Left ventricle myocardium inferior (tissue), 1 donor: ENCODE results near the gene PSMD7. TPM values are rescaled to one million over a fixed set of nuclear protein-coding genes. Genes with fewer than 3 reads are reported as not detected.

Experiments
- DNase-seq: peaks from one replicate; pipeline ENCODE4 v3.0.0-alpha.2; 2020
- H3K27ac ChIP-seq: fragments of 200-600 bp; replicated peaks from 2 replicates; pipeline ENCODE4 v1.8.0; 2021
- H3K27me3 ChIP-seq: fragments of 200-600 bp; 2 replicates; pipeline ENCODE4 v1.8.0; 2021; ENCODE audit warnings: low read depth
- H3K36me3 ChIP-seq: fragments of 200-600 bp; 2 replicates; pipeline ENCODE4 v1.8.0; 2021
- H3K4me1 ChIP-seq: fragments of 200-600 bp; 2 replicates; pipeline ENCODE4 v1.8.0; 2021
- H3K4me3 ChIP-seq: fragments of 200-600 bp; 2 replicates; pipeline ENCODE4 v1.8.0; 2021; ENCODE audit warnings: mild to moderate bottlenecking, moderate library complexity
- H3K9me3 ChIP-seq: fragments of 200-600 bp; replicated peaks from 2 replicates; pipeline ENCODE4 v1.8.0; 2021
- CTCF ChIP-seq: fragments of 200-600 bp; IDR thresholded peaks from 2 replicates; pipeline ENCODE4 v1.8.0; 2021; ENCODE audit warnings: antibody characterized with exemption, mild to moderate bottlenecking, borderline replicate concordance
- intact Hi-C: fragments of 100-400 bp; cut with micrococcal nuclease; formaldehyde crosslinking; loops from one replicate; pipeline ENCODE4 v1.11.0; 2022
- long read RNA-seq: library from polyadenylated mRNA; unstranded; transcript quantifications from one replicate; pipeline ENCODE4 v2.0.0, GENCODE V29; 2021
- total RNA-seq: library from RNA; stranded (reverse); fragmentation: NEBNext Ultra II Directional; extraction: Animal tissue kit (Norgen Biotek cat#: 25700); gene quantifications from one replicate; pipeline ENCODE4 v1.2.1, GENCODE V29; 2021
- donor health status: DM: no; HTN: yes; CAD: no; lungs with severe emphysema.

PSMD7 gene
- 123 TPM for total RNA-seq
- long read RNA-seq, transcript PSMD7-201 (7 exons, 1,670 nt), result major isoform, 130 of 135 reads
- long read RNA-seq, partial matches to known transcripts, result 2 of 135 reads
- long read RNA-seq, other reads (novel, unspliced or antisense), result 2 of 135 reads

DNA sequence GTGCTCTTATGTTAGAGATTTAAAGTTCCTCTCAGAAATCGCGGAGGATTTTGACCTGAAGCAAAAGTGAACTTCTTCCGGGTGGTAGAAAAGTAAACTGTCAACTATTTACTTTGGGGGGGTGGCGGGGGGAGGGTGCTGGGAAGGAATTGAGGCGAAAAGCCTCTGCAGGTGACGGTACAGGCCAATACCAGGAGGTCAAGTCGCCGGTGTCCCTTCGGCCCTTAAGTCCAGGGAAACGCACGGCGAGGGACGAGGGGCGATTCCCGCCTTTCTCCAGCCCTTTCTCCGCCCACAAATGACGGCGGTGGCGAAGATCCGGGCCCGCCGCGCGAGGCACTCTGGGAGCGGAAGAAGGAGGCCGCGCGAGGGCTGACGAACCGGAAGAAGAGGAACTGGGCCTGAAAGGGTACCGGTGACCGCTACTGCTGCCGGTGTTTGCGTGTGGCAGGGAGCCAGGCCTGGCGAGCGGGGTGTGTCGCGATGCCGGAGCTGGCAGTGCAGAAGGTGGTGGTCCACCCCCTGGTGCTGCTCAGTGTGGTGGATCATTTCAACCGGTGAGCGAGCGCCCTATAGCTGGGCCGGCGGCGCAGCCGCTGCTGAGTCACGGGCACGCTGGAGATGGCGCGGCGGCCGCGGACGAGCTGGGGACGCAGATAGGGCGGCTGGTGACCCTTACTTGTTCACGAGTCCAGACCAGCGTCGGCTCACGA, at the start of gene PSMD7:
Gene PSMD7, plus strand, starts transcription at position 383 of the 713 bp plus-strand sequence. Its CDS starts 101 bp downstream, at position 484.
- H3K27ac ChIP-seq, result peak within 1 kb of the TSS; percentile 94
- peak within 1 kb of the TSS; percentile 82 for H3K4me3 ChIP-seq
- peaks cover 40% of the 10 kb centered on the region for H3K36me3 ChIP-seq
- intact Hi-C loops, result no loop called here
- TF ChIP-seq CTCF, result no peak
- no peaks in the 10 kb centered on the region for H3K27me3 ChIP-seq
- DNase-seq, result peak; percentile 93
- H3K9me3 ChIP-seq, result peaks cover 9% of the 10 kb centered on the region
- peaks cover 66% of the 10 kb centered on the region for H3K4me1 ChIP-seq

DNA sequence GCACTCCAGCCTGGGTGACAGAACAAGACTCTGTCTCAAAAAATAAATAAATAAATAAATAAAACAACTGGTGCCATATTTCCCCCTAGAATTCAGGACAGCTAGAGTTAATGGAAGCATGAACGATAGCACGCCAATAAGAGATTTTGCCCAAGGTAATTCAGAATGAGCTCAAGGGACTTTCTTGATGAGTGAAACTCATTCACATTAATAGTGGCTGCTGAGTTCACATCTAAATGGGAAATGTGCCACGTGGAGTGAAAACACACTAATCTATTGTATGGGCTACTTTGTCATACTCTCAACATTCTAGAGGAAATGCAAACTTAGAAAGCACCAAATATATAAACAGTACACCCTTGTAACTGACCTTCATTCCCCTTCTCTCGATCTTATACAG, 47.4 kb upstream of the PSMD7 start:
- Histone ChIP-seq H3K4me1 (no peaks in the 10 kb centered on the region), H3K9me3 (no peaks in the 10 kb centered on the region), H3K27ac (no peak overlapping the region), H3K27me3 (peaks cover 24% of the 10 kb centered on the region), H3K36me3 (no peaks in the 10 kb centered on the region), H3K4me3 (no peak overlapping the region)
- DNase-seq, result no peak
- intact Hi-C loops, result no loop called here
- no peak for TF ChIP-seq CTCF

GRCh38 chr16:74249846-74250245, 46.8 kb upstream of the PSMD7 start:
- intact Hi-C loops, result no loop called here

DNA sequence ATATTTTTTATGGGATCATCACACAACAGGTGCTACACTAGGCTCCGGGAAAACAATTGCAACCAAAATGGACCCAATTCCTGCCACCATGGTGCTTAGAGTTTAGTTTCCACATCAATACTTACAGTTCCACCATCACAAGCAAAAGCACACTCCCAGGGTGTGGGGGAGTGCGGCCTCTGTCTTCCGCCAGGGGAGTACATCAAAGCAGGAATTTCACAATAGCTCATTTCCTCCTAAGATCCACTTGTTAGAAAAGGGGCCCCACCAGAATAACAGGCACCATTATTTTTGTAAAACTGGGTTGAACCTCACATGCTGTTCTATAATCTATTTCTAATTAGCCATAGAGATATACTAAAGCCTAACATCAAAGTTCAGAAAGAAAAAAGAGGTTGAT, 44.3 kb upstream of the PSMD7 start:
- Histone ChIP-seq H3K36me3 (no peaks in the 10 kb centered on the region), H3K27ac (no peak overlapping the region), H3K4me3 (no peak overlapping the region), H3K4me1 (no peaks in the 10 kb centered on the region), H3K9me3 (no peaks in the 10 kb centered on the region), H3K27me3 (peaks cover 24% of the 10 kb centered on the region)
- intact Hi-C loops, result no loop called here
- TF ChIP-seq CTCF, result no peak
- no peak for DNase-seq

More at GRCh38 chr16:74249846-74250245, 46.8 kb upstream of the PSMD7 start:
- no peak for DNase-seq
- Histone ChIP-seq H3K4me1 (no peaks in the 10 kb centered on the region), H3K36me3 (no peaks in the 10 kb centered on the region), H3K27me3 (peaks cover 24% of the 10 kb centered on the region), H3K27ac (no peak overlapping the region), H3K4me3 (no peak overlapping the region), H3K9me3 (no peaks in the 10 kb centered on the region)
- TF ChIP-seq CTCF, result no peak

- intact Hi-C loops, result no loop called here
- Histone ChIP-seq H3K36me3 (no peaks in the 10 kb centered on the region), H3K9me3 (no peaks in the 10 kb centered on the region), H3K27ac (no peak overlapping the region), H3K27me3 (peaks cover 16% of the 10 kb centered on the region), H3K4me3 (no peak overlapping the region), H3K4me1 (no peaks in the 10 kb centered on the region)
- DNase-seq, result no peak
- no peak for TF ChIP-seq CTCF
Measured at GRCh38 chr16:74253161-74253938, 43.3 kb upstream of the PSMD7 start.
